DND-41 (cell line): ENCODE measurements around the gene RPEL1.

Experiments used
- EZH2 ChIP-seq: IDR thresholded peaks from 3 replicates; pipeline ENCODE4 v1.6.1; 2012; ENCODE audit warnings: borderline replicate concordance, low read depth, mild to moderate bottlenecking, moderate library complexity, low read length, inconsistent platforms; ENCODE audit not compliant: severe bottlenecking
- TF ChIP-seq, protein P1 (sequence below): IDR thresholded peaks from 2 replicates; pipeline ENCODE4 v1.5.1; 2012; ENCODE audit warnings: borderline replicate concordance, low read length, moderate library complexity, mild to moderate bottlenecking; ENCODE audit not compliant: poor library complexity, severe bottlenecking; ENCODE audit errors: extremely low read depth

DNA sequence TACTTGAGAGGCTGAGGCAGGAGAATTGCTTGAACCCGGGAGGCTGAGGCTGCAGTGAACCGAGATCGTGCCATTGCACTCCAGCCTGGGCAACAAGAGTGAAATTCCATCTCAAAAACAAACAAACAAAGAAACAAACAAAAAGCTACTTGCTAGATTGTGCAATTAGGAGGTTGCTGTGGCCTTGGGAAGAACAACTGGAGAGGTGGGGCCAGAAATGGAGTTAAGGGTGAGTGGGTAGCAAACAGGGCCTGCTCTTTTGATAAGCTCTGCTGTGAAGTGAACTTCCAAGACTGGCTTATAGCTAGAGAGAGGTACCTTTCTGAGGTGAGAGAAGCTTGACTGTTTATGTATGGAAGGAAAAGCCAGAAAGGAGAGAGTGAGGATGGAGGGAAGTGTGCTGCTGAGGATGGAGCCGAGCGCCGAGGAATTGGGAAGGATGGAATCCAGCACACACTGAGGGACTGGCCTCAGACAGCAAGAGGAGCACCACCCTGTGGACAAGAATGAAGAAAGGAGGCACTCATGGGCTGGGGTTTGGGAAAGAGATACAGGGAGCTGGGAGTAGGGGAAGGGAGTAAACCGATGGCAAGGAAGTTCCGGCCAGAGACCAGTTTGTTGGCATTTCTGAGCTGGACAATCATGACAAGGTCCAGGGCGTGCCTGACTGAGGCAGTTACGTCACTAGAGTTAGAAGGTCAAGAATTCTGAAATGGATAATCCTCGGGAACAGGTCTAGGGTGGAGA lies 7.0 kb upstream of the RPEL1 start:
- TF ChIP-seq, protein P1, sequence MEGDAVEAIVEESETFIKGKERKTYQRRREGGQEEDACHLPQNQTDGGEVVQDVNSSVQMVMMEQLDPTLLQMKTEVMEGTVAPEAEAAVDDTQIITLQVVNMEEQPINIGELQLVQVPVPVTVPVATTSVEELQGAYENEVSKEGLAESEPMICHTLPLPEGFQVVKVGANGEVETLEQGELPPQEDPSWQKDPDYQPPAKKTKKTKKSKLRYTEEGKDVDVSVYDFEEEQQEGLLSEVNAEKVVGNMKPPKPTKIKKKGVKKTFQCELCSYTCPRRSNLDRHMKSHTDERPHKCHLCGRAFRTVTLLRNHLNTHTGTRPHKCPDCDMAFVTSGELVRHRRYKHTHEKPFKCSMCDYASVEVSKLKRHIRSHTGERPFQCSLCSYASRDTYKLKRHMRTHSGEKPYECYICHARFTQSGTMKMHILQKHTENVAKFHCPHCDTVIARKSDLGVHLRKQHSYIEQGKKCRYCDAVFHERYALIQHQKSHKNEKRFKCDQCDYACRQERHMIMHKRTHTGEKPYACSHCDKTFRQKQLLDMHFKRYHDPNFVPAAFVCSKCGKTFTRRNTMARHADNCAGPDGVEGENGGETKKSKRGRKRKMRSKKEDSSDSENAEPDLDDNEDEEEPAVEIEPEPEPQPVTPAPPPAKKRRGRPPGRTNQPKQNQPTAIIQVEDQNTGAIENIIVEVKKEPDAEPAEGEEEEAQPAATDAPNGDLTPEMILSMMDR = peak; percentile 23
- TF ChIP-seq EZH2 = no peak
